A549 (cell line): Measurements from ENCODE around the gene GMDS.

ENCODE experiments used
- CBX2 ChIP-seq: fragments of 200-600 bp; sonication (generic); IDR thresholded peaks from 2 replicates; pipeline ENCODE4 v1.6.1; 2016; ENCODE audit warnings: low read depth, mild to moderate bottlenecking, borderline replicate concordance
- CTCF ChIP-seq: fragments of >200 bp; sonication (Bioruptor Twin); formaldehyde crosslinking; IDR thresholded peaks from 3 replicates; pipeline ENCODE4 v1.5.1; 2016
- JUN ChIP-seq, 2 experiments: fragments of >200 bp; sonication (Bioruptor Twin); formaldehyde crosslinking; IDR thresholded peaks; 2 replicates in 1 of 2; 3 replicates in 1 of 2; pipeline ENCODE4 v1.6.1; 2016 to 2017
- KDM1A ChIP-seq: fragments of 200-600 bp; sonication (generic); IDR thresholded peaks from 2 replicates; pipeline ENCODE4 v1.6.1; 2016; ENCODE audit warnings: low read depth, mild to moderate bottlenecking
- USF2 ChIP-seq: fragments of 450-650 bp; IDR thresholded peaks from 2 replicates; pipeline ENCODE4 v1.6.1; 2014; ENCODE audit warnings: antibody characterized with exemption

- TF ChIP-seq CBX2 (no peak), CTCF (no peak), USF2 (no peak), KDM1A (no peak), JUN (IDR thresholded peaks at IDR 0.05) (no peak)
These were observed 664.8 kb downstream of the GMDS start for GRCh38 chr6:1580585-1580984.
